ENCODE results near the gene TRPT1. TPM values are rescaled to one million over a fixed set of nuclear protein-coding genes. Genes with fewer than 3 reads are reported as not detected.

TRPT1 gene
- total and polyA plus RNA-seq, 2 of the 4 experiments (the other 2 are of a cell fraction), result 63.2 to 81.9 TPM

GRCh38 chr11:64238076-64238475, 12.1 kb upstream of the TRPT1 start:
- Histone ChIP-seq H4K8ac (ENCODE audit: low read depth in 2 of 2, low read length in 2 of 2) (no peak overlapping the region), H3K14ac (replicated peaks; ENCODE audit: low read depth, low read length) (no peak overlapping the region), H4K20me1 (ENCODE audit: insufficient read depth, low read length) (peaks cover 4% of the 10 kb centered on the region; the same call in 1 of the 2 replicates), H2BK15ac (ENCODE audit: low read depth, low read length) (no peak overlapping the region), H4K91ac (ENCODE audit: insufficient read depth, low read depth, low read length) (no peak overlapping the region), H2BK5ac (ENCODE audit: low read depth, low read length, poor library complexity, severe bottlenecking) (no peak overlapping the region), H3K27ac (ENCODE audit: insufficient read depth, low read length) (no peak overlapping the region), H3K4me3 (ENCODE audit: insufficient read depth, low read depth, low read length) (no peak overlapping the region), H3K9ac (ENCODE audit: low read depth, low read length) (no peak overlapping the region), H3K18ac (ENCODE audit: low read depth, low read length) (no peak overlapping the region), H3K4me1 (ENCODE audit: control insufficient read depth, insufficient read depth, low read length) (peaks cover 17% of the 10 kb centered on the region), H3K4me2 (ENCODE audit: low read depth, low read length) (no peak overlapping the region), H2BK20ac (ENCODE audit: low read depth, low read length) (no peak overlapping the region), H2AFZ (replicated peaks; ENCODE audit: low read length, poor library complexity) (no peak overlapping the region), H3K4ac (ENCODE audit: low read depth, low read length) (no peak overlapping the region), H2AK5ac (ENCODE audit: low read depth, low read length) (no peak overlapping the region), H4K5ac (ENCODE audit: low read depth, low read length) (no peak overlapping the region), H3K9me3 (ENCODE audit: control insufficient read depth, insufficient read depth, low read length) (no peaks in the 10 kb centered on the region), H3K27me3 (ENCODE audit: control insufficient read depth, insufficient read depth, low read length) (no peaks in the 10 kb centered on the region), H3K79me1 (ENCODE audit: low read depth in 1 of 2, low read length in 2 of 2) (peaks cover 30 to 47% of the 10 kb centered on the region in 2 experiments; a peak in 3 of 4 replicates), H3K36me3 (ENCODE audit: control insufficient read depth, insufficient read depth, low read length) (peaks cover 20% of the 10 kb centered on the region), H2BK120ac (ENCODE audit: low read depth, low read length) (no peak overlapping the region), H3K56ac (ENCODE audit: extremely low read depth, insufficient read depth, low read length) (no peak overlapping the region), H3K9me1 (ENCODE audit: insufficient read depth, low read length) (peaks cover 14% of the 10 kb centered on the region), H2AK9ac (replicated peaks; ENCODE audit: low read depth, low read length, poor library complexity) (no peak overlapping the region), H3K23ac (ENCODE audit: low read depth, low read length) (no peak overlapping the region)
- ChIA-PET POLR2A (ENCODE audit: unreplicated experiment) (no interaction called here), CTCF (no interaction called here)
- TF ChIP-seq MAFK (IDR thresholded peaks at IDR 0.05; ENCODE audit: low read depth, low read length) (no peak), CTCF (conservative IDR thresholded peaks at IDR 0.05; ENCODE audit: low read depth, low read length) (no peak), CHD1 (IDR thresholded peaks at IDR 0.05; ENCODE audit: low read depth, low read length) (no peak)
- dilution Hi-C loops (cut with HindIII; ENCODE audit: low sequenced_read_pairs, unreplicated experiment), result no loop called here
- intact Hi-C loops (cut with micrococcal nuclease), result no loop called here
- in situ Hi-C loops (cut with MboI; ENCODE audit: low sequenced_read_pairs), result no loop called here
- BruUV-seq (replicated peaks), result no TSS peak
- WGBS, 2 experiments (ENCODE audit: extremely low coverage in 2 of 2, insufficient read length in 1 of 2), result 92% methylated on average over 2 of the region's 9 CpGs; no CpG with 5 or more reads in 1 of the 2 experiments
- DNase-seq (no peak), ATAC-seq (ENCODE audit: low read depth) (no peak)

All from IMR-90 (cell line).